Left ventricle myocardium superior (tissue), 1 donor: ENCODE measurements around the gene SCAP. TPM values are rescaled to one million over a fixed set of nuclear protein-coding genes. Genes with fewer than 3 reads are reported as not detected.
"Not testable (repeated sequence)": the region's sequence is repeated elsewhere in the genome, so short reads cannot be mapped to it uniquely, and the experiment has no call there.

Source experiments
- ATAC-seq: fragments of 200-7000 bp; cut with Tn5 transposase; one replicate; pipeline ENCODE4 v1.9.1; 2020; ENCODE audit warnings: mild to moderate bottlenecking, moderate library complexity
- DNase-seq: peaks from one replicate; pipeline ENCODE4 v3.0.0-alpha.2; 2020
- intact Hi-C: fragments of 100-400 bp; cut with micrococcal nuclease; formaldehyde crosslinking; loops from one replicate; pipeline ENCODE4 v1.11.0; 2022
- total RNA-seq: library from RNA; stranded (reverse); fragmentation: NEBNext Ultra II Directional; extraction: Animal tissue kit (Norgen Biotek cat#: 25700); gene quantifications from one replicate; pipeline ENCODE4 v1.2.1, GENCODE V29; 2021
- donor health status: DM: no; HTN: yes; CAD: no; lungs with severe emphysema.

SCAP gene
- total RNA-seq, 1 donor from 2014 or later, result 53.0 TPM

DNA sequence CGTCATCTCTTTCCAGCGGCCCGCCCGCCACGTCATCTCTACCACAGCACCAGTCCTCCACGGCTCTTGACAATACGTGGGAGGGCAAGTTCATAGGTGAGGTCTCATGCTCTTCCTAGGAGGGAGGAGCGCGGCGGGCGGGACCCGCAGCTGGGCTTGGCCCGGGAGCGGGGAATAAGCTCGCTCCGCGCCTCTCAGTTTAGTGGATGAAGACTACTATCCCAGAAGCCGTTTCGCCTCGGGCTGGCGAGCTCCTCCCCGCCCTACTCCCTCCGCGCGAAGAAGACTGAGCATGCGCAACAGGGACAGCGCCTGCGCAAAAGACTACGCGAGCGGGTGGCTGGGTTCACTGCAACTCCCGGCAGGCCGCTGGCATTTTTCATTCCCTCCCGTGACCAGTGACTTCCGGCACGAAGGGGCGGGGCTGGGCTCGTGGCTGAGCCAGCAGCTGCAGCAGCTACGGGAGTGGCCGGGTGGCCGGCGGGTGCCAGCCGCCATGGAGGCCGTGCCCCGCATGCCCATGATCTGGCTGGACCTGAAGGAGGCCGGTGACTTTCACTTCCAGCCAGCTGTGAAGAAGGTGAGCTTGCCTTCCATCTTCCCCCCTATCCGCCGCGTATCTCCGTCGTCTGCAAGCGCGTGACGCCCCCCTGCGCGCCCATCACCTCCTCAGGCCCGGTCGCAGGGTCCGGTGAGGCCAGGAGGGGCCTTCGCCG is 95.0 kb downstream of the SCAP start, which contains the start of gene PTPN23:
PTPN23 (plus strand) TSS at position 421 of the 716 bp plus-strand sequence; CDS start at position 497, 76 bp downstream.
- ATAC-seq (peak; percentile 93), DNase-seq (peak; percentile 99)
- intact Hi-C loops, result no loop called here

GRCh38 chr3:47380026-47380600 is 95.6 kb downstream of the SCAP start:
- DNase-seq, result no peak
- no peak for ATAC-seq
- intact Hi-C loops, result no loop called here

DNA sequence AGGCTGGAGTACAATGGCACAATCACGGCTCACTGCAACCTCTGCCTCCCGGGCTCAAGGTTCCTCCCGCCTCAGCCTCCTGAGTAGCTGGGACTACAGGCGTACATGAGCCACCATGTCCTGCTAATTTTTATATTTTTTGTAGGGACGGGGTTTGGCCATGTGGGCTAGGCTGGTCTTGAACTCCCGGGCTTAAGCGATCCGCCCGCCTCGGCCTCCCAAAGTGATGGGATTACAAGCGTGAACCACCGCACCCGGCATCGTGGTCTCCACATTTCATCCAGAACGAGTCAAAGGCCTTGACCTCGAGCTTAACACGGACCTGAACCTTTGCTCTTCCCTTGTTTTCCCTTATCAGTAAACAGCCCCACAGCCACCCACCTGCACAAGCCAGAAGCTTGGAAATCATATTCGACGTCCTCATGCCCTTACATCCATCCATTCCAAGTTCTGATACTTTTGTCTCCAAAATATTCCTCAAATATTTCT is 96.3 kb downstream of the SCAP start:
- no peak for DNase-seq
- no peak for ATAC-seq
- intact Hi-C loops, result no loop called here

- no peak for DNase-seq
- intact Hi-C loops, result no loop called here
- ATAC-seq, result no peak
Observed at GRCh38 chr3:47378869-47379268, 96.9 kb downstream of the SCAP start.

DNA sequence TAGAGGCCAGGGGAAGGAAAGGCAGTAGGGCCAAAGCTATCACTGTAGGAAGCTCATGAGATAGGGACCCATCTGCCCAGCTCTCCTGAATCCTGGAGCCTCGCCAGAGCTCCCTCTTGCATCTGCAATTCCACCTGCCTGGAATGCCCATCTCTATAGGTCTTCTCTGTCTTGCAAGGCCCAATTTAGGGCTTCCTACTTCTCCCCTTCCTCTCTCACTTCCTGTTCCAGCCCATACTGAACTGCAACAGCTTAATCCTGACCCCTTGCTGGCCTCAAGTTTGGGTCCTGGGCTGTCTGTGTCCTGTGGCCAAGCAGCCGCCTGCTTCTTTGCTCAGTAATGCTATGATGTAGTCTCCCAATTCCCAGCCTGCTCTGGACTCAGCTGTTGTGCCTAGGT is 98.6 kb downstream of the SCAP start:
- intact Hi-C loops, result no loop called here
- ATAC-seq, result no peak
- DNase-seq, result no peak

DNA sequence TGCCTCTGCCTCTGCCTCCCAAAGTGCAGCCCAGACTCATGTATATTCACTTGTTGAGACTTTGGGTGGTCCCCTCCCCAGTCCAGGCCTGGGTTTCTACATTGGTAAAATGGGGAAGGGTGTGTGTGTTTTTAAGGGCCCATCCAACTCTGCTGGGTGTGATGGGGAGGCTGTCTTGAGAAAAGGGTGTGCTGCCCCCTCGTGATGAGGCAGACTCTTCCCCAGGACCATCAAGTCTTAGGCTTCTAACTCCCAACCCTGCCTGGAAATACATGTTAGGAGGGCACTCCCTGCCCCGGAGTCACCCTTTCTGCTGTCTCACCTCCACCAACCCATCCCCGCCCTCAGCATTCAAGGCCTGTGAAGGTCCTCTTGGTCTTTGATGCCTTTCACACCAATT is 99.3 kb downstream of the SCAP start:
- no peak for ATAC-seq
- no peak for DNase-seq
- intact Hi-C loops, result no loop called here

DNA sequence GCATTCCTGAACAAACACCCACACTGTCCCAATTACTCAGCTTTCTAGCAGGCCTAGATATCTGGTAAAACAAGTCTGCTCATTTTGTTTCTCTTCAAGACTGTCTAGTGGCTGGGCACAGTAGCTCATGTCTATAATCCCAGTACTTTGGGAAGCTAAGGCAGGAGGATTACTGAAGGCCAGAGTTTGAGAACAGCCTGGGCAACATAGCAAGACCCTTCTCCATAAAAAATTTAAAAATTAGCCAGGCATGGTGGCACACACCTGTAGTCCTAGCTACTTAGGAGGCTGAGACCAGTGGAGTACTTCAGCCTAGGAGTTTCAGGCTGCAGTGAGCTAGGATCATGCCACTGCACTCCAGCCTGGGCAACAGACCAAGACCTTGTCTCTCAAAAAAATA is 101.2 kb downstream of the SCAP start:
- intact Hi-C loops, result no loop called here
- ATAC-seq (no peak), DNase-seq (no peak)

- ATAC-seq, result peak; percentile 32
- intact Hi-C loops, result no loop called here
- peak; percentile 38 for DNase-seq
Observed at GRCh38 chr3:47370887-47371697, 104.6 kb downstream of the SCAP start.

- DNase-seq, intact Hi-C loops, ATAC-seq: not testable (repeated sequence)
Observed at GRCh38 chr3:47370020-47370419, 105.7 kb downstream of the SCAP start.

DNA sequence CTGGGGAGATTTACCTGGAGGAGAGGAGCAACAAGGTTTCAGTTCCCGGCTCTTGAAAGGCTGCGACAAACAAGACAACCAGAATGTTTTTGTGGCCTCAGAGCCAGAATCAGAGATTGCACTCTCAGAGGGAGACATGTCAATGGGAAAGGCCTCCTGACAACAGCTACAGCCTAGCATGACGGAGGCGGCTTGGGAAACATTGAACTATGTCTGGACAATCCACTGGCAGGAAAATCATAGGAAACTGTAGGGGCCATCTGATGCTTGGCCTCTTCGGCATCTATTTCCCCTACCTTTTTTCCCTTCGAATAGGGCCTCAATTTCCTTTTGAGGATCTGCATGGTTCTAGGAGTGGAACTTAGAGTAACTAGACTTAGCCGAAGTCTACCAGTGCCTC is 108.1 kb downstream of the SCAP start:
- DNase-seq, result no peak
- ATAC-seq, result no peak
- intact Hi-C loops, result no loop called here

DNA sequence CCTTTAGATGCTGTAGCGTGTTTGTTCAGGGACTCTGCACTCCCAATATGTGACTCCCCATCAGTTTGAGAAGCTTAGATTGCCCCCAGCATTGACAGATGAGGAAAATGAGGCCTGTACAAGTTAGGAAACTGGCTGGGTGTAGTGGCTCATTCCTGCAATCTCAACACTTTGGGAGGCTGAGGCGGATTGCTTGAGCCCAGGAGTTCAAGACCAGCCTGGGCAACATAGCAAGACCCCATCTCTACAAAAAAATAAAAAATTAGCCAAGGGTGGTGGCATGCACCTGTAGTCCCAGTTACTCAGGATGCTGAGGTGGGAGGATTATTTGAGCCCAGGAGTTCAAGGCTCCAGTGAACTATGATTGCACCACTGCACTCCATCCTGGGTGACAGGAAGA is 108.9 kb downstream of the SCAP start:
- intact Hi-C loops, result no loop called here

DNA sequence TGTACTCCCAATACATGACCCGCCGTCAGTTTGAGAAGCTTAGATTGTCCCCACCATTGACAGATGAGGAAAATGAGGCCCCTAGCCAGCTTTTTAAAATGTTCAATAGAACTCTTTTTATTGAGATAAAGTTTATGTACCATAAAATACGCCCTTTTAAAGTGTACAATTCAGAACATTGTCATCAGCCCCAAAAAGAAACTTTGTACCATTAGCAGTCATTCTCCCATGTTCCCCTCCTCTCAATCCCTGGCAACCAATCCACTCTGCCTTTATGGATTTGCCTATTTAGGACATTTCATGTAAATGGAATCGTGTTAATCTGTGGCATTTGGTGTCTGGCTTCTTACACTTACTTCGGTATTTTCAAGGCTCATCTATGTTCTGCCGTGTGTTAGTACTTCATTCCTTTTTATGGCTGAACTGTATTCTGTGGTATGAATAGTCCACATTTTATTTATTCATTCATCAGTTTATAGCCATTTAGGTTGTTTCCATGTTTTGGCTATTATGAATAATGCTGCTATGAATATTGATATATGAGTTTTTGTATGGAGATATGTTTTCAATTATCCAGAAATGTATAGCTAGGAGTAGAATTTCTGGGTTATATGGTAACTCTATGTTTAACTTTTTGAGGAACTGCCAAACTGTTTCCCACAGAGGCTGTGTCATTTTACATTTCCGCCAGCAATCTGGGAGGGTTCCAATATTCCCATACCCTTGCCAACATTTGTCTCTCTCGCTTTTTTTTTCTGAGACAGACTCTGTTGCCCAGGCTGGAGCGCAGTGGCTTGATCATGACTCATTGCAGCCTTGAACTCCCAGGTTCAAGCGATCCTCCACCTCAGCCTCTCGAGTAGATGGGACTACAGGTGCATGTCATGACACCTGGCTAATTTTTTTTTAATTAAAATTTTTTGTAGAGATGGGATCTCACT is 110.3 kb downstream of the SCAP start:
- intact Hi-C loops, result no loop called here
- ATAC-seq (peak; percentile 30), DNase-seq (no peak)

More for the DNA sequence above, 108.9 kb downstream of the SCAP start:
- DNase-seq, result no peak
- no peak for ATAC-seq

Other genes with a start within 250 kb of the SCAP start
- 8.8 TPM for gene KIF9, start 193.1 kb downstream of the SCAP start, total RNA-seq
- gene KLHL18, start 193.0 kb downstream of the SCAP start, total RNA-seq, result 55.0 TPM
- 18.6 TPM for gene PTPN23, start 94.9 kb downstream of the SCAP start, total RNA-seq
- 18.5 TPM for gene ELP6, start 37.8 kb upstream of the SCAP start, total RNA-seq
- 0.59 TPM for gene CSPG5, start 102.9 kb upstream of the SCAP start, total RNA-seq